Erythroblast (primary cell): ENCODE data around the gene LRRC1.

Experiments used
- GATA1 ChIP-seq: IDR thresholded peaks from 2 replicates; pipeline ENCODE4 v1.6.1; 2011; ENCODE audit warnings: low read depth, mild to moderate bottlenecking, control low read depth, low read length, moderate library complexity
- POLR2A ChIP-seq: IDR thresholded peaks from 2 replicates; pipeline ENCODE4 v1.6.1; 2011; ENCODE audit warnings: mild to moderate bottlenecking, low read length

DNA sequence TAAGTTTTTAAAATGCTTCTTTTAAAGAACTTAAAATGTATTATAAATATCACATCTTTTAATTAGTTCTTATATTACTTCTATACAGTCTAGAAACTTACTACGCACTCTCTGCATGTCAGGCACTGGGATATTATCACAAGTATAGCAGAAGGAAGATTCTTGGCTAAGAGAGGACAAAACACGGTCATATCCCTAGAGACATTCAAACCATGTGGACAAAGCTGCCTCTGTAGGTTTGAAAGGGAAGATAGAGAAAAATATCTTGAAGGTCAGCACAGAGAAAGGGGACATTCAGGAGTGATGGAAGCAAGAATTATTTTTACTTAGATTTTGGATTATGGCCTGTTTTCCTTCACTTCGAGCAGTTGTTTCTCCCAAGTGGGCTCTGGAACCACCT is 64.1 kb downstream of the LRRC1 start:
- no peak for TF ChIP-seq POLR2A
- TF ChIP-seq GATA1: no peak
